IPS-NIHi7 (cell line): ENCODE results near the gene FOXN4.

Source experiments
- DNase-seq: peaks from one replicate; pipeline ENCODE4 v3.0.0; 2012; ENCODE audit warnings: mixed read lengths; ENCODE audit errors: extremely low spot score

FOXN4 gene

GRCh38 chr12:109281452-109281851 is 27.6 kb downstream of the FOXN4 start:
- no peak for DNase-seq

- no peak for DNase-seq
Observed at GRCh38 chr12:109279525-109279924, 29.6 kb downstream of the FOXN4 start.

GRCh38 chr12:109278912-109279311 is 30.2 kb downstream of the FOXN4 start:
- DNase-seq: no peak

- no peak for DNase-seq
Observed at GRCh38 chr12:109277899-109278762, 31.0 kb downstream of the FOXN4 start.

- no peak for DNase-seq
Observed at GRCh38 chr12:109277255-109277898, 31.7 kb downstream of the FOXN4 start.

- DNase-seq: no peak
Observed at GRCh38 chr12:109276160-109276559, 32.9 kb downstream of the FOXN4 start.

GRCh38 chr12:109275173-109275572 is 33.9 kb downstream of the FOXN4 start:
- no peak for DNase-seq

- no peak for DNase-seq
Observed at GRCh38 chr12:109274381-109274780, 34.7 kb downstream of the FOXN4 start.

GRCh38 chr12:109273354-109273753 is 35.7 kb downstream of the FOXN4 start:
- DNase-seq: peak; percentile 72

- DNase-seq: no peak
Observed at GRCh38 chr12:109271418-109271817, 37.7 kb downstream of the FOXN4 start.

- no peak for DNase-seq
Observed at GRCh38 chr12:109270494-109270893, 38.6 kb downstream of the FOXN4 start.

GRCh38 chr12:109269428-109269827 is 39.7 kb downstream of the FOXN4 start:
- DNase-seq: no peak

GRCh38 chr12:109268896-109269295 is 40.2 kb downstream of the FOXN4 start:
- DNase-seq: no peak

- no peak for DNase-seq
Observed at GRCh38 chr12:109267361-109267760, 41.7 kb downstream of the FOXN4 start.

GRCh38 chr12:109266106-109266879 is 42.8 kb downstream of the FOXN4 start:
- DNase-seq: no peak

- DNase-seq: no peak
Observed at GRCh38 chr12:109264943-109265650, 44.0 kb downstream of the FOXN4 start.

GRCh38 chr12:109264095-109264942 is 44.8 kb downstream of the FOXN4 start:
- DNase-seq: peak; percentile 96

- DNase-seq: no peak
Observed at GRCh38 chr12:109263439-109263838, 45.6 kb downstream of the FOXN4 start.

GRCh38 chr12:109261939-109262338 is 47.1 kb downstream of the FOXN4 start:
- no peak for DNase-seq

GRCh38 chr12:109261087-109261486 is 48.0 kb downstream of the FOXN4 start:
- DNase-seq: no peak

GRCh38 chr12:109259545-109259895 is 49.6 kb downstream of the FOXN4 start:
- DNase-seq: no peak
